ENCODE measurements around the gene ANKHD1. TPM values are rescaled to one million over a fixed set of nuclear protein-coding genes. Genes with fewer than 3 reads are reported as not detected.

ANKHD1 gene
- total RNA-seq, 4 donors from 2014 or later = 148 to 362 (median 168) TPM

GRCh38 chr5:140400730-140401361 lies 787 bp upstream of the ANKHD1 start:
- H3K36me3 ChIP-seq = no peaks in the 10 kb centered on the region
- 1% methylated on average over 53 of the region's 54 CpGs for WGBS

GRCh38 chr5:140402258-140403074 lies 833 bp downstream of the ANKHD1 start:
- H3K27me3 ChIP-seq = no peaks in the 10 kb centered on the region
- peaks cover 56% of the 10 kb centered on the region for H3K4me1 ChIP-seq
- no peaks in the 10 kb centered on the region for H3K9me3 ChIP-seq
- 8% methylated on average over 13 of the region's 36 CpGs for WGBS
- TF ChIP-seq EP300 (IDR thresholded peaks at IDR 0.05) = no peak
- TF ChIP-seq POLR2A (IDR thresholded peaks at IDR 0.05) = no peak
- TF ChIP-seq POLR2AphosphoS5 (IDR thresholded peaks at IDR 0.05) = no peak
- TF ChIP-seq, protein P1, sequence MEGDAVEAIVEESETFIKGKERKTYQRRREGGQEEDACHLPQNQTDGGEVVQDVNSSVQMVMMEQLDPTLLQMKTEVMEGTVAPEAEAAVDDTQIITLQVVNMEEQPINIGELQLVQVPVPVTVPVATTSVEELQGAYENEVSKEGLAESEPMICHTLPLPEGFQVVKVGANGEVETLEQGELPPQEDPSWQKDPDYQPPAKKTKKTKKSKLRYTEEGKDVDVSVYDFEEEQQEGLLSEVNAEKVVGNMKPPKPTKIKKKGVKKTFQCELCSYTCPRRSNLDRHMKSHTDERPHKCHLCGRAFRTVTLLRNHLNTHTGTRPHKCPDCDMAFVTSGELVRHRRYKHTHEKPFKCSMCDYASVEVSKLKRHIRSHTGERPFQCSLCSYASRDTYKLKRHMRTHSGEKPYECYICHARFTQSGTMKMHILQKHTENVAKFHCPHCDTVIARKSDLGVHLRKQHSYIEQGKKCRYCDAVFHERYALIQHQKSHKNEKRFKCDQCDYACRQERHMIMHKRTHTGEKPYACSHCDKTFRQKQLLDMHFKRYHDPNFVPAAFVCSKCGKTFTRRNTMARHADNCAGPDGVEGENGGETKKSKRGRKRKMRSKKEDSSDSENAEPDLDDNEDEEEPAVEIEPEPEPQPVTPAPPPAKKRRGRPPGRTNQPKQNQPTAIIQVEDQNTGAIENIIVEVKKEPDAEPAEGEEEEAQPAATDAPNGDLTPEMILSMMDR (IDR thresholded peaks at IDR 0.05) = no peak
- no peak for DNase-seq (ENCODE audit: low spot score in 2 of 2)
- peak overlapping the region; percentile 99 for H3K4me3 ChIP-seq
- H3K27ac ChIP-seq = peak overlapping the region; percentile 99
- H3K36me3 ChIP-seq = no peaks in the 10 kb centered on the region

More at GRCh38 chr5:140400730-140401361, 787 bp upstream of the ANKHD1 start:
- Histone ChIP-seq H3K4me3 (peak overlapping the region; percentile 99), H3K4me1 (peaks cover 53% of the 10 kb centered on the region), H3K9me3 (no peaks in the 10 kb centered on the region), H3K27me3 (no peaks in the 10 kb centered on the region), H3K27ac (peak overlapping the region; percentile 99)
- peak; percentile 89 to 92 for DNase-seq (ENCODE audit: low spot score in 2 of 2)
- TF ChIP-seq EP300 (IDR thresholded peaks at IDR 0.05) (no peak), POLR2AphosphoS5 (IDR thresholded peaks at IDR 0.05) (peak in 2 of 3 donors; percentile 5 to 59)

DNA sequence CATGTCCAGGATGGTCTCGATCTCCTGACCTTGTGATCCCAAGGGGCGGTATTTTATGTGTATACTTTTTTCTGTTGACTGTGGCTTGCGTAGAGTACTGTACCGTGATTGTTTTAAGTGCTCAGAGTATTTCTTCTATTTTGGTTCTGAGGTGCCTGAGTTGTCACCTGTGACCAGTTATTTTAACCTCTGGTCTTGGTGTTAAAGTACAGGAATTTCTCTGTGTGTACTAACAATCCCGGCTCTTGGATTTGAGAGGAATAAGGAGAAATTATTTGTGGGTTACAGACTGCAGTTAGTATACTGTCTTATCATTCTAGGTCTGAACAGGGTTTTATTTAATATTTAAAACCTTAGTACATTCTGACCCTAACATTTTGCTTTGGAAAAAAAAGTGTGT lies 2.0 kb downstream of the ANKHD1 start:
- 70% methylated on average over 5 of the region's 5 CpGs for WGBS

DNA sequence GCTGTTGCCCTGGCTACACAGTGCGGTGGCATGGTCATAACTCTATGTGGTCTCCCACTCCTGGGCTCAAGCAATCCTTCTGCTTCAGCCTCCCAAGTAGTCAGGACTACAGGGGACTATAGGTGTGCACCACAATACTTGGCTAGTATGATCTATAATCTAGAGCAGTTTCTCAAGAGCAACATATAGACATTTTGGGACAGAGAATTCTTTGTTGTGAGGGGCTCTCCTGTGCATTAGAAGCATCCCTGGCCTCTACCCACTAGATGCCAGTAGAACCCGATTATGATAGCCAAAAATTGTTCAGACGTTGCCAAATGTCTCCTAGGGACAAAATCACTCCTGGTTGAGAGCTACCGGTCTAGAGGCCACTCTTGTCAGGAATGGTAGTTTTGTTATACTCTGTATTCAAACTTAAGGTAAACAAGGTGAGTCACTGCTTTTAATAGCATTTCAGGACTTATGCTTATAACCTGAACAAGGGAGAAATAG lies 7.2 kb downstream of the ANKHD1 start:
- Histone ChIP-seq H3K4me1 (peaks cover 28% of the 10 kb centered on the region), H3K9me3 (no peaks in the 10 kb centered on the region)
- no peak for TF ChIP-seq POLR2AphosphoS5 (IDR thresholded peaks at IDR 0.05)
- TF ChIP-seq, protein P1 (IDR thresholded peaks at IDR 0.05) = no peak
- no peak for TF ChIP-seq POLR2A (IDR thresholded peaks at IDR 0.05)
- TF ChIP-seq EP300 (IDR thresholded peaks at IDR 0.05) = no peak

More for the DNA sequence above, 2.0 kb downstream of the ANKHD1 start:
- Histone ChIP-seq H3K36me3 (no peaks in the 10 kb centered on the region), H3K9me3 (no peaks in the 10 kb centered on the region), H3K27ac (no peak overlapping the region), H3K27me3 (no peaks in the 10 kb centered on the region), H3K4me3 (peak overlapping the region; percentile 99), H3K4me1 (peaks cover 50% of the 10 kb centered on the region)
- DNase-seq (ENCODE audit: low spot score in 2 of 2) = no peak
- TF ChIP-seq, protein P1 (IDR thresholded peaks at IDR 0.05) = no peak
- TF ChIP-seq POLR2AphosphoS5 (IDR thresholded peaks at IDR 0.05) (no peak), EP300 (IDR thresholded peaks at IDR 0.05) (no peak), POLR2A (IDR thresholded peaks at IDR 0.05) (no peak)

DNA sequence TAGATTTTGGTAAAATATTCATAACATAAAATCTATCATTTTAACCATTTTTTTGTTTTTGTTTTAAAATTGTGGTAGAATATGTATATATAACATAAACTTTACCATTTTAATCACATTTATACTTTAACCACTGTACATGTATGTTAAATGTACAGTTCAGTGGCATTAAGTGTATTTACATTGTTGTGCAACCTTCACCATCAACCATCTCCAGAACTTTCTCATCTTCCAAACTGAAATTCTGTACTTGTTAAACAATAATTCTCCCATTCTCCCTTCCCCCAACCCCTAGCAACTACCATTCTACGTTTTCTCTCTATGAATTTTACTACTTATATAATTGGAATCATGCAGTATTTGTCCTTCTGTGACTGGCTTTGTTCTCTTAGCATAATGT lies 11.6 kb downstream of the ANKHD1 start:
- H3K4me3 ChIP-seq = no peak overlapping the region
- WGBS = 56% methylated on average over 1 of the region's 1 CpG
- no peaks in the 10 kb centered on the region for H3K9me3 ChIP-seq
- DNase-seq (ENCODE audit: low spot score in 2 of 2) = no peak
- TF ChIP-seq EP300 (IDR thresholded peaks at IDR 0.05) (no peak), POLR2AphosphoS5 (IDR thresholded peaks at IDR 0.05) (no peak), POLR2A (IDR thresholded peaks at IDR 0.05) (no peak)
- TF ChIP-seq, protein P1 (IDR thresholded peaks at IDR 0.05) = no peak
- H3K27me3 ChIP-seq = no peaks in the 10 kb centered on the region
- H3K27ac ChIP-seq = no peak overlapping the region
- no peaks in the 10 kb centered on the region for H3K36me3 ChIP-seq
- peaks cover 7% of the 10 kb centered on the region for H3K4me1 ChIP-seq

More for the DNA sequence above, 7.2 kb downstream of the ANKHD1 start:
- Histone ChIP-seq H3K27me3 (no peaks in the 10 kb centered on the region), H3K27ac (no peak overlapping the region), H3K4me3 (no peak overlapping the region), H3K36me3 (no peaks in the 10 kb centered on the region)
- 44% methylated on average over 4 of the region's 4 CpGs for WGBS
- DNase-seq (ENCODE audit: low spot score in 2 of 2) = no peak
